Activated CD8-positive, alpha-beta memory T cell treated with anti-CD3 and anti-CD28 coated beads, Interleukin-2, amount 50 U/mL, for 48 hours (primary cell): ENCODE data around the gene FOLR2.
"Not testable (repeated sequence)": the region's sequence is repeated elsewhere in the genome, so short reads cannot be mapped to it uniquely, and the experiment has no call there.

Experiments used
- DNase-seq: peaks from one replicate; pipeline ENCODE4 v3.0.0-alpha.2; 2020

The FOLR2 gene

GRCh38 chr11:72216638-72217037, at the start of gene FOLR2:
TSS of gene FOLR2 (plus strand) at chr11:72216794. CDS start at chr11:72218585, 1,791 bp downstream.
- DNase-seq = peak; percentile 35

GRCh38 chr11:72169046-72169555, 47.5 kb upstream of the FOLR2 start:
- DNase-seq = not testable (repeated sequence)

GRCh38 chr11:72169754-72170153, 46.8 kb upstream of the FOLR2 start:
- DNase-seq = not testable (repeated sequence)

- DNase-seq = not testable (repeated sequence)
These were observed 44.6 kb upstream of the FOLR2 start for GRCh38 chr11:72172043-72172442.

- DNase-seq = no peak
These were observed 43.3 kb upstream of the FOLR2 start for GRCh38 chr11:72173291-72173690.

- no peak for DNase-seq
These were observed 42.1 kb upstream of the FOLR2 start for GRCh38 chr11:72174302-72175070.

- no peak for DNase-seq
These were observed 38.9 kb upstream of the FOLR2 start for GRCh38 chr11:72177656-72178055.

- no peak for DNase-seq
These were observed 37.4 kb upstream of the FOLR2 start for GRCh38 chr11:72179049-72179803.

- no peak for DNase-seq
These were observed 36.7 kb upstream of the FOLR2 start for GRCh38 chr11:72179804-72180396.

GRCh38 chr11:72180892-72181552, 35.6 kb upstream of the FOLR2 start:
- DNase-seq = not testable (repeated sequence)

- not testable (repeated sequence) for DNase-seq
These were observed 35.0 kb upstream of the FOLR2 start for GRCh38 chr11:72181553-72181958.

GRCh38 chr11:72188267-72188666, 28.3 kb upstream of the FOLR2 start:
- DNase-seq = no peak

- DNase-seq = no peak
These were observed 26.9 kb upstream of the FOLR2 start for GRCh38 chr11:72189455-72190250.

GRCh38 chr11:72190631-72191071, 25.9 kb upstream of the FOLR2 start:
- DNase-seq = no peak

GRCh38 chr11:72191961-72192381, 24.6 kb upstream of the FOLR2 start, which contains the start of gene FOLR1:
TSS of gene FOLR1 (plus strand) at chr11:72192140. CDS start at chr11:72192174, 34 bp downstream.
- peak; percentile 42 for DNase-seq

GRCh38 chr11:72195518-72196270, 20.9 kb upstream of the FOLR2 start:
- peak; percentile 32 for DNase-seq

- peak; percentile 22 for DNase-seq
These were observed 15.1 kb upstream of the FOLR2 start for GRCh38 chr11:72201445-72201844.

GRCh38 chr11:72202571-72202970, 14.0 kb upstream of the FOLR2 start:
- peak; percentile 12 for DNase-seq

- peak; percentile 15 for DNase-seq
These were observed 13.4 kb upstream of the FOLR2 start for GRCh38 chr11:72203163-72203562.

GRCh38 chr11:72204886-72205285, 11.7 kb upstream of the FOLR2 start:
- no peak for DNase-seq

GRCh38 chr11:72206794-72207193, 9.8 kb upstream of the FOLR2 start:
- peak; percentile 26 for DNase-seq
